Measurements from ENCODE around the gene SEPSECS.
"Not testable (repeated sequence)": the region's sequence is repeated elsewhere in the genome, so short reads cannot be mapped to it uniquely, and the experiment has no call there.

SEPSECS gene

DNA sequence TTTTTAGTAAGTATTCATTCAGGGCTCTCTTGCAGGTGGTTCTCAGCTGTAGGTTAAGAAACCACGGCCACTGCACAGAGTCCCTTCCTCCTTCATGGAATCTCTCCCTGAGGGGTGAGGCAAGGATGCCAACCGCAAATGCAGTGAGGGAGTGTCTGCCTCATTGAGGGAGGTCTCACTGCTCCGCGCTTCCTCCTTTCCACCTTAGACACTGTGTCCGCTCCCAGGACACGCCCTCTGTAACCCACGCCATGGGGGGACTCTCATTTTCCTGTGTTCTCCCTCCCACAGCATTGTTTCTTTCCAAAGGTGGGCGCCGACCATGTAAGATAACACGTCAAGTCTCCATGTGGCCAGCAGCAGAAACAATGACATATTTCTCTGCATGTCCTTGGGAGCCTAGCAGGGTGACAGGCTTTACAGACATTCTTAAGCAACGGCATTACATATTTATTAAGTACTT, 63.2 kb downstream of the SEPSECS start:
- Histone ChIP-seq H3K9me3 (ENCODE audit: control insufficient read depth, low read length) (peaks cover 10% of the 10 kb centered on the region), H3K4me3 (ENCODE audit: extremely low read depth, insufficient read depth, low read length, poor library complexity, severe bottlenecking) (no peak overlapping the region), H3K4me1 (ENCODE audit: control insufficient read depth, insufficient read depth, low read length, poor library complexity, severe bottlenecking) (peaks cover 3% of the 10 kb centered on the region), H3K27ac (ENCODE audit: low read depth, low read length, severe bottlenecking) (no peak overlapping the region), H3K36me3 (ENCODE audit: control insufficient read depth, insufficient read depth, low read length) (no peaks in the 10 kb centered on the region)
- 94 to 96% methylated on average over 10 of the region's 11 CpGs for WGBS, 2 experiments (ENCODE audit: insufficient coverage in 2 of 2)

DNA sequence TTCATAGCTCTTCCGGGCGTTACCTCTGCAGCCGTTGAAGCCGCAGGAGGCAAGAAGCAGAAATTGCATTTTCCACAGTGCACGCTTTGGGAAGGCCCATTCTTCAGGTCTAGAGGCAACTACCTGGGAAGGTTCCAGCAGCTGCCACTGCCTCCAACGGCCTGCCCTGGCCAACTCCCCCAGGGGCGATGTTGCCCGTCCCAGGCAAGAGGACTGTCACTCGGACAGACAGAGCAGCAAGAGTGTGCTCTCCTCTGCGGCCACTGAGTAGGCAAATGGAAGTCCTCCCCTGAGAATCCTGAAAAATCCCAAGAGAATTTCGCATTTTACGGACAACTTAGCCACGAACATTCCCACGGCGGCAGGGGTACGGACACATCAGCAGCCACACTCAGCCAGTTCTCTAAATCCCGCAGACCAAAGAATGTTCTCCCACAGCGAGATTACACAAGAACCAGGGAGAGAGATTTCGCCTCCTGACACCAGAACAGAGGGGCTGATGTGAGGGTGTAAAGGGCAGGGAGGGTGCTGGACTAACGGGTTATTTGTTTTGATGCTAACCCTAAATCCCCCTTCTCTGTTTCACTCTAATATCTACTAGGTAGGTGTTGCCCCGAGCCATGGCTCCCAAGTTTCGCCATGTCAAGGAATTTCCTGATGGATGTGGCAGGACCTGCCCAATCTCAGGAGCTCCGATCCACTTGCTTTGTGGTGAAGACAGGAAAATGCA, 63.8 kb downstream of the SEPSECS start:
- peaks cover 10% of the 10 kb centered on the region for H3K9me3 ChIP-seq (ENCODE audit: control insufficient read depth, low read length)
- H3K4me1 ChIP-seq (ENCODE audit: control insufficient read depth, insufficient read depth, low read length, poor library complexity, severe bottlenecking), result peaks cover 4% of the 10 kb centered on the region
- no peak overlapping the region for H3K4me3 ChIP-seq (ENCODE audit: extremely low read depth, insufficient read depth, low read length, poor library complexity, severe bottlenecking)
- 94 to 95% methylated on average over 18 to 20 of the region's 23 CpGs for WGBS, 2 experiments (ENCODE audit: insufficient coverage in 2 of 2)
- H3K27ac ChIP-seq (ENCODE audit: low read depth, low read length, severe bottlenecking), result no peak overlapping the region
- H3K36me3 ChIP-seq (ENCODE audit: control insufficient read depth, insufficient read depth, low read length), result no peaks in the 10 kb centered on the region

DNA sequence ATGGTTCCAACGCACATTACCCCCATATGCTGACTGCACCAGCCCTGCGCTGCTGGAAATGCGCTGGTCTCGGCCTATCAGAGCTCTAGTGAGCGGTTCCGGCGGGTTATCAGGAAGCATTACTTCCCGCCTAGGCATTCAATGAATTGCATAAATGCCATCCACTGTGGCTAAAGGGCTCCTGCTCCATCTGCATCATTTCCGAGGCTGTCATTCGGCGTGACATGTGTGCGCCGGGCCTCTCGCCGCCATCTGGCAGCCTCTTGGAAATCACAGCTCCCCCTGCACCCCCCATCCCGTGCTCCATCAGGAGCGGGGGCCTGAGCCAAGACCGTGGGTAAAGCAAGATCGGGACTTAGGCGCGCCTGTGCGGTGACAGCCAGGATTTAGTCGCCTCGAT, 64.4 kb downstream of the SEPSECS start:
- Histone ChIP-seq H3K9me3 (ENCODE audit: control insufficient read depth, low read length) (peaks cover 10% of the 10 kb centered on the region), H3K27ac (ENCODE audit: low read depth, low read length, severe bottlenecking) (no peak overlapping the region), H3K4me3 (ENCODE audit: extremely low read depth, insufficient read depth, low read length, poor library complexity, severe bottlenecking) (no peak overlapping the region), H3K36me3 (ENCODE audit: control insufficient read depth, insufficient read depth, low read length) (no peaks in the 10 kb centered on the region), H3K4me1 (ENCODE audit: control insufficient read depth, insufficient read depth, low read length, poor library complexity, severe bottlenecking) (peaks cover 4% of the 10 kb centered on the region)
- WGBS, 2 experiments (ENCODE audit: insufficient coverage in 2 of 2), result 92 to 95% methylated on average over 23 to 24 of the region's 24 CpGs

DNA sequence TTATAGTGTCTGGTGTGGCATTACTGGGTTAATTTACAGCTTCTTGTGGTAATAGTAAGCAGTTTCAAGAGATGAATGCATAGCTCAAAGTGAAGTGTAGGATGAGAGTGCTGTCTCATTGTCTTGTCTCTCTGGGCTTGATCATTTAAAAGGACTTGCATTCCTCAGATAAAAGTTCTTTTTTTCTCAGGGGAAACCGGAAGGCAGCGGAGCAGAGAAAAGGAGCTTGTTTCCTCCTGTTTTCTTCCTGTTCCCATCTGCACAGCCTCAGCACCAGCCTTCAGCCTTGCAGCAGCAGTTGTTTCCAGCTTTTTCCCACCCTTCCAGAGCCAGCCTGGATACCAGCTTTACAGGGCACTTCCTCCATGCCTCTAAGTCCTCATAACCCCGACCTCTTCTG, 68.1 kb downstream of the SEPSECS start:
- Histone ChIP-seq H3K9me3 (ENCODE audit: control insufficient read depth, low read length) (peaks cover 10% of the 10 kb centered on the region), H3K27ac (ENCODE audit: low read depth, low read length, severe bottlenecking) (peak overlapping the region; percentile 82), H3K36me3 (ENCODE audit: control insufficient read depth, insufficient read depth, low read length) (no peaks in the 10 kb centered on the region), H3K4me3 (ENCODE audit: extremely low read depth, insufficient read depth, low read length, poor library complexity, severe bottlenecking) (no peak overlapping the region), H3K4me1 (ENCODE audit: control insufficient read depth, insufficient read depth, low read length, poor library complexity, severe bottlenecking) (peaks cover 4% of the 10 kb centered on the region)
- WGBS, 2 experiments (ENCODE audit: insufficient coverage in 2 of 2), result 54 to 56% methylated on average over 3 of the region's 3 CpGs

GRCh38 chr4:25090516-25090915, 69.7 kb downstream of the SEPSECS start:
- Histone ChIP-seq H3K9me3 (ENCODE audit: control insufficient read depth, low read length) (peaks cover 10% of the 10 kb centered on the region), H3K36me3 (ENCODE audit: control insufficient read depth, insufficient read depth, low read length) (no peaks in the 10 kb centered on the region), H3K4me3 (ENCODE audit: extremely low read depth, insufficient read depth, low read length, poor library complexity, severe bottlenecking) (no peak overlapping the region), H3K27ac (ENCODE audit: low read depth, low read length, severe bottlenecking) (no peak overlapping the region), H3K4me1 (ENCODE audit: control insufficient read depth, insufficient read depth, low read length, poor library complexity, severe bottlenecking) (peaks cover 10% of the 10 kb centered on the region)
- no CpG with 5 or more reads among the region's 2 CpGs for WGBS, 2 experiments (ENCODE audit: insufficient coverage in 2 of 2)

- Histone ChIP-seq H3K4me3 (ENCODE audit: extremely low read depth, insufficient read depth, low read length, poor library complexity, severe bottlenecking) (no peak overlapping the region), H3K9me3 (ENCODE audit: control insufficient read depth, low read length) (peaks cover 10% of the 10 kb centered on the region), H3K36me3 (ENCODE audit: control insufficient read depth, insufficient read depth, low read length) (no peaks in the 10 kb centered on the region), H3K27ac (ENCODE audit: low read depth, low read length, severe bottlenecking) (no peak overlapping the region), H3K4me1 (ENCODE audit: control insufficient read depth, insufficient read depth, low read length, poor library complexity, severe bottlenecking) (peaks cover 10% of the 10 kb centered on the region)
- 93 to 97% methylated on average over 10 to 13 of the region's 14 CpGs for WGBS, 2 experiments (ENCODE audit: insufficient coverage in 2 of 2)
Observed at GRCh38 chr4:25089051-25089763, 71.0 kb downstream of the SEPSECS start.

GRCh38 chr4:25088093-25088952, 71.9 kb downstream of the SEPSECS start:
- peaks cover 5% of the 10 kb centered on the region for H3K9me3 ChIP-seq (ENCODE audit: control insufficient read depth, low read length)
- no peak overlapping the region for H3K27ac ChIP-seq (ENCODE audit: low read depth, low read length, severe bottlenecking)
- peaks cover 10% of the 10 kb centered on the region for H3K4me1 ChIP-seq (ENCODE audit: control insufficient read depth, insufficient read depth, low read length, poor library complexity, severe bottlenecking)
- 90 to 94% methylated on average over 32 to 39 of the region's 41 CpGs for WGBS, 2 experiments (ENCODE audit: insufficient coverage in 2 of 2)
- H3K4me3 ChIP-seq (ENCODE audit: extremely low read depth, insufficient read depth, low read length, poor library complexity, severe bottlenecking), result no peak overlapping the region
- no peaks in the 10 kb centered on the region for H3K36me3 ChIP-seq (ENCODE audit: control insufficient read depth, insufficient read depth, low read length)

GRCh38 chr4:25085671-25086070, 74.6 kb downstream of the SEPSECS start:
- Histone ChIP-seq H3K36me3 (ENCODE audit: control insufficient read depth, insufficient read depth, low read length) (no peaks in the 10 kb centered on the region), H3K4me3 (ENCODE audit: extremely low read depth, insufficient read depth, low read length, poor library complexity, severe bottlenecking) (no peak overlapping the region), H3K27ac (ENCODE audit: low read depth, low read length, severe bottlenecking) (no peak overlapping the region), H3K9me3 (ENCODE audit: control insufficient read depth, low read length) (no peaks in the 10 kb centered on the region), H3K4me1 (ENCODE audit: control insufficient read depth, insufficient read depth, low read length, poor library complexity, severe bottlenecking) (peaks cover 18% of the 10 kb centered on the region)
- WGBS, 2 experiments (ENCODE audit: insufficient coverage in 2 of 2), result 100% methylated on average over 1 to 2 of the region's 4 CpGs

GRCh38 chr4:25083441-25083840, 76.8 kb downstream of the SEPSECS start:
- 80% methylated on average over 1 of the region's 4 CpGs; no CpG with 5 or more reads in 1 of the 2 experiments for WGBS, 2 experiments (ENCODE audit: insufficient coverage in 2 of 2)

GRCh38 chr4:25081866-25082471, 78.3 kb downstream of the SEPSECS start:
- peaks cover 16% of the 10 kb centered on the region for H3K4me1 ChIP-seq (ENCODE audit: control insufficient read depth, insufficient read depth, low read length, poor library complexity, severe bottlenecking)
- peaks cover 9% of the 10 kb centered on the region for H3K9me3 ChIP-seq (ENCODE audit: control insufficient read depth, low read length)
- no peaks in the 10 kb centered on the region for H3K36me3 ChIP-seq (ENCODE audit: control insufficient read depth, insufficient read depth, low read length)
- H3K4me3 ChIP-seq (ENCODE audit: extremely low read depth, insufficient read depth, low read length, poor library complexity, severe bottlenecking), result no peak overlapping the region
- H3K27ac ChIP-seq (ENCODE audit: low read depth, low read length, severe bottlenecking), result peak overlapping the region; percentile 93
- WGBS, 2 experiments (ENCODE audit: insufficient coverage in 2 of 2), result 67 to 69% methylated on average over 4 to 6 of the region's 7 CpGs

More at GRCh38 chr4:25083441-25083840, 76.8 kb downstream of the SEPSECS start:
- not testable (repeated sequence) for H3K36me3 ChIP-seq (ENCODE audit: control insufficient read depth, insufficient read depth, low read length); H3K9me3 ChIP-seq (ENCODE audit: control insufficient read depth, low read length); H3K4me3 ChIP-seq (ENCODE audit: extremely low read depth, insufficient read depth, low read length, poor library complexity, severe bottlenecking); H3K27ac ChIP-seq (ENCODE audit: low read depth, low read length, severe bottlenecking)
- peaks cover 18% of the 10 kb centered on the region for H3K4me1 ChIP-seq (ENCODE audit: control insufficient read depth, insufficient read depth, low read length, poor library complexity, severe bottlenecking)

All from mesodermal cell (in vitro differentiated cells).